Epidermal melanocyte (primary cell): ENCODE results near the gene ELOVL5.
A peak's percentile ranks its signal among the peaks of the same experiment; 100 is the strongest.
"Not testable (repeated sequence)": the region's sequence is repeated elsewhere in the genome, so short reads cannot be mapped to it uniquely, and the experiment has no call there.

Source experiments
- DNase-seq: peaks from one replicate; pipeline ENCODE4 v3.0.0; 2011; ENCODE audit warnings: low spot score; ENCODE audit not compliant: insufficient read length

Gene ELOVL5

GRCh38 chr6:53359843-53360092 is 11.0 kb upstream of the ELOVL5 start:
- peak; percentile 37 for DNase-seq

- peak; percentile 94 for DNase-seq
These were observed 10.5 kb upstream of the ELOVL5 start for GRCh38 chr6:53359095-53359842.

- no peak for DNase-seq
These were observed 9.8 kb upstream of the ELOVL5 start for GRCh38 chr6:53358440-53359094.

- DNase-seq = no peak
These were observed 9.0 kb upstream of the ELOVL5 start for GRCh38 chr6:53357576-53358360.

- DNase-seq = no peak
These were observed 4.9 kb upstream of the ELOVL5 start for GRCh38 chr6:53353624-53354023.

- no peak for DNase-seq
These were observed 3.6 kb upstream of the ELOVL5 start for GRCh38 chr6:53352360-53352759.

GRCh38 chr6:53349209-53349693 is 501 bp upstream of the ELOVL5 start:
- DNase-seq = no peak

GRCh38 chr6:53347921-53348370 is 804 bp downstream of the ELOVL5 start:
- DNase-seq = peak; percentile 30

- no peak for DNase-seq
These were observed 1.4 kb downstream of the ELOVL5 start for GRCh38 chr6:53347250-53347920.

GRCh38 chr6:53346049-53346448 is 2.7 kb downstream of the ELOVL5 start:
- DNase-seq = not testable (repeated sequence)

GRCh38 chr6:53344969-53345368 is 3.8 kb downstream of the ELOVL5 start:
- DNase-seq = no peak

GRCh38 chr6:53343092-53343491 is 5.7 kb downstream of the ELOVL5 start:
- DNase-seq = no peak

- DNase-seq = no peak
These were observed 6.5 kb downstream of the ELOVL5 start for GRCh38 chr6:53342217-53342616.

- no peak for DNase-seq
These were observed 8.2 kb downstream of the ELOVL5 start for GRCh38 chr6:53340536-53340935.

GRCh38 chr6:53339424-53339823 is 9.3 kb downstream of the ELOVL5 start:
- no peak for DNase-seq

- no peak for DNase-seq
These were observed 10.4 kb downstream of the ELOVL5 start for GRCh38 chr6:53338304-53338703.

- no peak for DNase-seq
These were observed 12.7 kb downstream of the ELOVL5 start for GRCh38 chr6:53336070-53336469.

- DNase-seq = no peak
These were observed 13.3 kb downstream of the ELOVL5 start for GRCh38 chr6:53335224-53335994.

GRCh38 chr6:53333439-53334408 is 15.0 kb downstream of the ELOVL5 start:
- no peak for DNase-seq

- DNase-seq = no peak
These were observed 17.1 kb downstream of the ELOVL5 start for GRCh38 chr6:53331678-53332077.
